ENCODE results near the gene LRRTM1.

LRRTM1 gene

GRCh38 chr2:80269806-80270205 is 34.7 kb downstream of the LRRTM1 start:
- Histone ChIP-seq H3K9me3 (ENCODE audit: insufficient read depth, low read length) (no peaks in the 10 kb centered on the region), H3K36me3 (ENCODE audit: low read length) (no peaks in the 10 kb centered on the region), H3K27me3 (ENCODE audit: low read length) (no peaks in the 10 kb centered on the region), H3K4me2 (ENCODE audit: low read depth, low read length, poor library complexity, severe bottlenecking) (no peak overlapping the region), H2AFZ (ENCODE audit: low read depth, low read length, severe bottlenecking) (no peak overlapping the region), H3K4me3 (ENCODE audit: insufficient read depth, low read length, poor library complexity, severe bottlenecking) (no peak overlapping the region), H3K27ac (ENCODE audit: low read depth, low read length) (no peak overlapping the region), H4K20me1 (ENCODE audit: low read depth, low read length) (no peaks in the 10 kb centered on the region), H3K79me2 (ENCODE audit: insufficient read depth, low read length) (no peaks in the 10 kb centered on the region), H3K9ac (ENCODE audit: low read length) (no peak overlapping the region), H3F3A (ENCODE audit: insufficient read depth) (no peaks in the 10 kb centered on the region), H3K9me2 (replicated peaks; ENCODE audit: insufficient read depth, low read length) (no peaks in the 10 kb centered on the region)
- TF ChIP-seq EZH2phosphoT487 (conservative IDR thresholded peaks at IDR 0.05; ENCODE audit: low read length): no peak
- TF ChIP-seq CTCF (IDR thresholded peaks at IDR 0.05; ENCODE audit: insufficient read depth, low read length, poor library complexity, severe bottlenecking): no peak

GRCh38 chr2:80266231-80266630 is 38.3 kb downstream of the LRRTM1 start:
- H3K4me2 ChIP-seq (ENCODE audit: low read depth, low read length, poor library complexity, severe bottlenecking): no peak overlapping the region
- no peaks in the 10 kb centered on the region for H3K79me2 ChIP-seq (ENCODE audit: insufficient read depth, low read length)
- no peak overlapping the region for H2AFZ ChIP-seq (ENCODE audit: low read depth, low read length, severe bottlenecking)
- no peaks in the 10 kb centered on the region for H3K27me3 ChIP-seq (ENCODE audit: low read length)
- no peaks in the 10 kb centered on the region for H4K20me1 ChIP-seq (ENCODE audit: low read depth, low read length)
- no peak for TF ChIP-seq CTCF (IDR thresholded peaks at IDR 0.05; ENCODE audit: insufficient read depth, low read length, poor library complexity, severe bottlenecking)
- no peak for TF ChIP-seq EZH2phosphoT487 (conservative IDR thresholded peaks at IDR 0.05; ENCODE audit: low read length)
- no peaks in the 10 kb centered on the region for H3K9me3 ChIP-seq (ENCODE audit: insufficient read depth, low read length)
- H3K36me3 ChIP-seq (ENCODE audit: low read length): no peaks in the 10 kb centered on the region
- H3K4me3 ChIP-seq (ENCODE audit: insufficient read depth, low read length, poor library complexity, severe bottlenecking): no peak overlapping the region
- no peaks in the 10 kb centered on the region for H3F3A ChIP-seq (ENCODE audit: insufficient read depth)
- H3K9me2 ChIP-seq (replicated peaks; ENCODE audit: insufficient read depth, low read length): no peaks in the 10 kb centered on the region
- no peak overlapping the region for H3K9ac ChIP-seq (ENCODE audit: low read length)
- H3K27ac ChIP-seq (ENCODE audit: low read depth, low read length): no peak overlapping the region

- Histone ChIP-seq H3K4me2 (ENCODE audit: low read depth, low read length, poor library complexity, severe bottlenecking) (no peak overlapping the region), H3K9me3 (ENCODE audit: insufficient read depth, low read length) (no peaks in the 10 kb centered on the region), H3K79me2 (ENCODE audit: insufficient read depth, low read length) (no peaks in the 10 kb centered on the region), H3K27ac (ENCODE audit: low read depth, low read length) (no peak overlapping the region), H3K36me3 (ENCODE audit: low read length) (no peaks in the 10 kb centered on the region), H2AFZ (ENCODE audit: low read depth, low read length, severe bottlenecking) (no peak overlapping the region), H3K9ac (ENCODE audit: low read length) (no peak overlapping the region), H3K27me3 (ENCODE audit: low read length) (no peaks in the 10 kb centered on the region), H3K9me2 (replicated peaks; ENCODE audit: insufficient read depth, low read length) (no peaks in the 10 kb centered on the region), H4K20me1 (ENCODE audit: low read depth, low read length) (no peaks in the 10 kb centered on the region), H3K4me3 (ENCODE audit: insufficient read depth, low read length, poor library complexity, severe bottlenecking) (no peak overlapping the region), H3F3A (ENCODE audit: insufficient read depth) (no peaks in the 10 kb centered on the region)
- no peak for TF ChIP-seq EZH2phosphoT487 (conservative IDR thresholded peaks at IDR 0.05; ENCODE audit: low read length)
- TF ChIP-seq CTCF (IDR thresholded peaks at IDR 0.05; ENCODE audit: insufficient read depth, low read length, poor library complexity, severe bottlenecking): no peak
These were observed 45.3 kb downstream of the LRRTM1 start for GRCh38 chr2:80259292-80259691.
